ENCODE data around the gene SLC8A2.

The SLC8A2 gene

DNA sequence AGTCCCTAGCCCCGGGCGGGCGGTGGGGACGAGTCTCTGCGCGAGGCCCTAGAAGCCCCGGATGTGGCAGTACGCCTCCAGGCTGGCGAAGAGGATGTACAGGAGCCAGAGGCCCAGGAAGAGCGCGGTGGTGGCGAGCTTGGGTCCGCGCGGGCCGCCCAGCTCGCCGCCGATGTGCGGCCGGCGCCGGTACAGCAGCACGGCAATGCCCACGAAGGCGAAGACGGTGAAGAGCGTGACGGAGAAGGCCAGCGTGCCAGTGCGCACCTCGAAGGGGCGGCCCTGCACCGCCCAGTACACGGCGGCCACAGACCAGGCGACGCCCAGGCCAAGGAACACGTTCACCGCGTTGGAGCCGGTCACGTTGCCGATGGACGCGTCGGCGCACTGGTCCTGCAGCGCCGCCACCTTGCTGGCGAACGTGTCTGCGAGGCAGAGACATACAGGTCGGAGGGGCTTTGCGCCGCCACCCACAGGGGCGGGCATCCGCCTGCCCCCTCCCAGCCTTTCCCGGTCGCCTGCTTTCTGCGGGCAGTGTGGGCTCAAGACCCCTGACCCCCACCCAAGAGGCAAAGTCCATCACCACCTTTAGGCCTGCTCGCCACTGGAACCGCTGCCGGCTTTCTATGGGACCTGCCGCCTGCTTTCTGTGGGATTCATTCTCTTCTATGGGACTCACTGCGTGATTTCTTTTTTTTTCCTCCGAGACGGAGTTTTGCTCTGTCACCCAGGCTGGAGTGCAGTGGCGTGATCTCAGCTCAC lies 41.5 kb downstream of the SLC8A2 start:
- no peak for DNase-seq (ENCODE audit: low read depth in 2 of 2)

DNA sequence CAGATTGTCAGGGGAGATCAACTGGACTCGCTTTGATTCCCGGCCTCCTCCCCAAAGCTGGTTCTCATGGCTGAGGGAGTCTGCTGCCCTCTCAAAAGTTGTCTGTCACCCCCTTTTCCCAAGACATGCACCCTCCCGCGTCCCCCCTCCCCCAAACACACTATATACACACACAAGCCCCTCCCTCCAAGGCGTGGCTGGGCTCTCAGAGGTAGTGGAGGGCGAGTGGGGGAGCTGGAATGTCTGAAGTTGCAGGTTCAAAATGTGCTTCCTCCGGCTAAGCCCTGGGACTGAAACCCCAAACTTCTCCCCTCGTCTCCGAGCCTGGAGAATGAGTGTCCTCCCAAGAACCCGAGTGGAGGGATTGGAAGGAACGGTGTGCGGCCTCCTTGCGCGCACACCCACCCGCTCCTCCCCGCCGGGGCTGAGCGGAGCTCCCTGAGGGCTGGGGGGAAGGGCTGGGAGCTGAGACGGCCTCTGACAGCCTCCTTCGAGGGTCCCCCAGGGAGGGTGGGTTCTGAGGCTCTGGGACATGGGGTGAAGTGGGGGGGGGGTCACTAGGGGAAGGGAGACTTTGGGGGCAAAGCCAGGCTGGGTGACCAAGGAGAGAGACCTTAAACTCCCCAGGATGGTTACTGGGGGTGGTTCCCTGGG lies 42.4 kb downstream of the SLC8A2 start:
- DNase-seq (ENCODE audit: low read depth in 2 of 2) = no peak

DNA sequence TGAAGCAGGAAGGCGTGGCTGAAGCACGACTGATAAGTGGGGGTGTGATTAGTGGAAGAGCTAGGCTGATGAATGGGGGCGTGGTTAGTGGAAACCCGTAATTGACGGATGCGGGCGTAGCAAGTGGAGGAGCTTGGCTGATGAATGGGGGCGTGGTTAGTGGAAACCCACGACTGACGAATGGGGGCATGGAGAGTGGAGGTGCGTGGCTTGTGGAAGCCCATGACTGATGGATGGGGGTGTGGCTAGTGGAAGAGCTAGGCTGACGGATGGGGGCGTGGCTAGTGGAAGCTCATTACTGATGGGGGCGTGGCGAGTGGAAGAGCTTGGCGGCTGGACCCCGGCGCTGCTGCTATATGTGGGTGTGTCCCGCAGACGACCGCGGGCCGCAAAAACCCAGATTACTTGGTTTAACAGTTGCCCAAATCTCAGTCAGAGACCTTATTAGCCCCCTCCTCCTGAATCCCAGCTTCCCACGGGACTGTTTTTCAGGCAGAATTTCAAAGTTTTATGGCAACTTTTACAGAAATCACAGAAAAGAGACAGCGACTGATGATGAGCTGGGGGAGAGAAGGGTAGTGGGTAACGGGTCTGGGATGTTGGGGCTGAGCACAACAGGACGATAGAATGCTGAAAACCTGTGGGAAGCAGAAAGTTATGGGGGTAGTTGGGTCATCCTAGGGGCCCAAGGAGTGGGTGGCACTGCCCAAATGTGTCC lies 43.4 kb downstream of the SLC8A2 start:
- peak; percentile 65 to 67 for DNase-seq (ENCODE audit: low read depth in 2 of 2)

DNA sequence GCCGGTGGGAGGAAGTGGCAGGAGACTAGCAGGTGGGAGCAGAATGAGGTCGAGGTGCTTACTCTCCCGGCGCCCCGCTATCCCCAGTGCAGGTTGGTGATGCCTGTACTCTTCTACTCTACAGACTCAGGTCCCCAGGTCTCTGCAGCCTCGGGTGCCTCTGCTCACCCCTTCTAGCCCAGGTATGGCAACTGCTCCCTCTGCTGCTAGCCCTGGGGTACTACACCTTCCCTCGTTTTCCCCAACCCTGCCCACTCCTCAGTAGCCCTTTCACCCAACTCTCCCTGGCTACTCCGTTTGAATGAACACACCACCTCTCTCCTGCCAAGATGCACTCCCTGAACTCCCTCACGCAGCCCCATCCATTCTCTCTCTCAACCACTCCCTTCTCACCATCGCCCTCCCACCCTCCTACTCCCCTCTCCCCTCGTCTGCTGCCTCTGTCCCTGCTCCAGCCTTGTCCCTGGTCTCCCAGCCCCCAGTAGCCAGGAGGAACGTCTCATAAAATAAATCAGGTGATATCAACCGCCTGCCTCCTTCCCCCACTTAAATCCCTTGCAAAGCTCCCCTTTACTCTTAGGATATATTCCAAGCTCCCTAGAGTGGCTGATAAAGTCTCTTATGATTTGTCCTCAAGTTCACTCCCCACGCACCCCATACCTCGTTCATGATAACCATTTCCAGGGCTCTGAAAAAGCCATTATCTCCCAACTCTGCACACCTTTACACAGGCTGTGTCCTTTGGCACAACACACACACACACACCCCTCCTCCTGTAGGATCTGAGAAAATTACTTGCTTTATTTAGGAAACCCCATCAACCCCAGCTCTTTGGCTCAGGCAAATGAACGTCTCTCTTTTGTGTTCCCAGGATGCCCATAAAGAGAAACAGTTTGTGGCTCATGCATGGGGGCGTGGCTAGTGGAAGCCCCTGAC lies 44.2 kb downstream of the SLC8A2 start:
- DNase-seq (ENCODE audit: low read depth in 2 of 2) = peak; percentile 60 to 70

DNA sequence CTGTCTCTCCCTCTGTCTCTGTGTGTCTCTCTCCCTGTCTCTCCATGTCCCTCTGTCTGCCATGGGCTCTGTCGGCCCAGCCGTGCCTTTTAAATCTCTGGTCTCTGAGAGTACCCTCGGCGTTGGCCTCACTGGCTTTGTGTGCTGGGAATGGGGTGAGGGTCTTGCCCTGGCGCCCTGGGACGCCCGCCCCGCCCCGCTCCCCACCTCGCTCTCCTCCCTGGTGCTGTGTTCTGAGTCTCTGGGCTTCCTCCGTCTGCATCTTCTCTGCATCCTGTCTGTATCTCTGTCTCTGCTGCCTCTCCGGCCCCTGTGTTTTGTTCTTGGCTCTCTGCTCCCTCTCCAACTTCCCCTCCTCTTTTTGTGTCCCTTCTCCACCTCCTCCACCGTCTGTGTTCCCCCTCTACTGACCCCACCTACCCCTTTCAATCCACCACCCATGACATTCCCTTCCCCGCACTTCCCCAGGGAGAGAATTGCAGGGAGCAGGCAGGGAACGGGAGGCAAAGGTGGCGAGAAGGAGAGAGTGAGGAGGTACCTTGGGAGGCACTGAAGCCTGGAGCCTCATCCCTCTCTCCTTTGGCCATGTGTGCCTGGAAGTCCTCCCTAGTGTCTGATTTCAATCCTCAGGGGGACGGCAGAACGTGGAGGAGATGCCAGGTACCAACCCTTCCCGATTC lies 48.4 kb downstream of the SLC8A2 start:
- no peak for DNase-seq (ENCODE audit: low read depth in 2 of 2)

DNA sequence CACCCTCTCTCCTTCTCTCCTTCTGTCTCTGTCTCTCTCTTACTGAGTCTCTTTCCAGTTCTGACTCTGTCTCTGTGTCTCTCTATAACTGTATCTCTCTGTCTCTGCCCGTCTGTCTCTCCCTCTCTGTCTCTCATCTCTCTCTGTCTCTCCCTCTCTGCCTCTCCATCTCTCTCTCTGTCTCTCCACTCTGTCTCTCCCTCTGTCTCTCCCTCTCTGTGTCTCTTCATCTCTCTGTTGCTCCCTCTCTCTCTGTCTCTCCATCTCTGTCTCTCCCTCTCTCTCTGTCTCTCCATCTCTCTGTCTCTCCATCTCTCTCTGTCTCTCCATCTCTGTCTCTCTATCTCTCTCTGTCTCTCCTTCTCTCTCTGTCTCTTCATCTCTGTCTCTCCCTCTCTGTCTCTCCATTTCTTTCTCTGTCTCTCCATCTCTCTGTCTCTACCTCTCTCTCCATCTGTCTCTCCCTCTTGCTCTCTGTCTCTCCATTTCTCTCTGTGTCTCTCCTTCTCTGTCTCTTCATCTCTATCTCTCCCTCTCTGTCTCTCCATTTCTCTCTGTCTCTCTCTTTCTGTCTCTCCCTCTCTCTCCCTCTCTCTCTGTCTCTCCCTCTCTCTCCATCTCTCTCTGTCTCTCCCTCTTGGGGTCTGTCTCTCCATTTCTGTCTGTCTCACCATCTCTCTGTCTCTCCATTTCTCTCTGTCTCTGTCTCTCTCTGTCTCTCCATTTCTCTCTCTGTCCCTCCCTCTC lies 49.1 kb downstream of the SLC8A2 start:
- DNase-seq (ENCODE audit: low read depth in 2 of 2) = no peak

DNA sequence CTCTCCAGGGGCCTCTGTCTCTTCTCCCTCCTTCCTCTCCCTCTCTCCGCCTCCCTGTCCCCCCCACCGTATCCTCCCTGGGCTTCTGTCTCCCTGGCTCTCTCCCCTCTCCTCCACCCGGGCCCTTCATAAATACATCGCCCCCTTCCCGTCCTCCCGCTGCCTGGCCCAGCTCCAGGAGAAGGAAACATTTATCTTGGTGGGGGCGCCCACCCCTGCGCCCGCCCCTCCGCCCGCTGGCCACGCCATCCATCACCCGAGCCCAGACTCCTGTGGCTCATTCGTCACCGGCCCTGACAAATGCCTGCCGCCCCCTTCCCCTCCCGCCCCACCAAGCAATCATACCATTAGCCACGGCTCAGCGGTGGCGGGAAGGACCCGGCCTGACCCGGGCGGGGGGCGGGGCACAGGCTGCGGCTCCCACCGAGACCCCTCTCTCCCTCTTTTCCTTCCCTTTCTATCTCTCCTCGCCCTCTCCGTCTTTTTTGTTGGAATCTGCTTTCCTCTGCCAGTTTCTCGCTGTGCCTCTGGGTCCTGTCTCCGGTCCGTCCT lies 49.8 kb downstream of the SLC8A2 start:
- DNase-seq (ENCODE audit: low read depth in 2 of 2) = no peak

DNA sequence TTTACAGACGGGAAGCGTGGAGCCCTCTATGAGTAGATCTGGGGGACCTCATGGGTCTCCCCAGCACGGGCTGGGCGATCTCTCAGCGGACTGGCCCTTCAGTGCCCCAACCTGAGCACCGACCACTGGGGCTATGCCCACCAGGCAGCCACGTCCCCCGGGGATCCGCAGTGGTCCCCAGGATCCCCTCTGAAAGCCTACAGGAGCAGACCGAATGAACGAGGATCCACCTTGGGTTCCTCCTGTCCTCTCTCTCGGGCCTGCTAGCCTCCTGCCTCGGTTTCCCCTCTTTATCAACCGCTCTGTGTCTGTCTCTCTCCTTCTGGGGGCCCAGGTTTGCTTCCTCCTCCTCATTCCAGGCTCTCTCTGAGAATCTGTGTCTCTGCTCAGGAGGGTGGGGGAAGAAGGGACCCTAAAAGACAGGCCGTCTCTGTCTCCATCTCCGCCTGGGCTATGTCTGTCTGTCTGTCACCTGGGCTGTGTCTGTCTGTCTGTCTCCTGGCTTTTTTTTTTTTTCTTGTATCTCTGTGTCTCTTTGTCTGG lies 50.4 kb downstream of the SLC8A2 start:
- DNase-seq (ENCODE audit: low read depth in 2 of 2) = no peak

DNA sequence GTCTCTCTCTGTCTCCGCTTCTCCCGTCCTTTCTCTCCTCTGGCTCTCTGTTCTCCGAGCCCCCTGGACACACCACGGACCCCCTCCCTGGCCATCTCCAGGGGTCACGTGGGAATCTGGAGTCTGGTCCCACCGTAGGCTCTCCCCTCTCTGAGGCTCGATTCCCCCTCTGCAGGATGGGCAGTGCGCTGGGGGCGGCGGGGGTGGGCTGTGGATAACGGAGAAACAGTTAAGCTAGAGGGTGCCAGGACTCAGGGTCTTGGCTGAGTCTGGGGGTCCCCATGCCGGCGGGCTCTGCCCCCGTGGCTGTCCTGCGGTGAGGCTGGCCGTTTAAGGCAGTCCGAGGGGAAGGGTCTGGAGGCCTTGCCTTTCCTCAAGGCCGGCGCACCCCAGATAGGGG lies 51.9 kb downstream of the SLC8A2 start:
- no peak for DNase-seq (ENCODE audit: low read depth in 2 of 2)

DNA sequence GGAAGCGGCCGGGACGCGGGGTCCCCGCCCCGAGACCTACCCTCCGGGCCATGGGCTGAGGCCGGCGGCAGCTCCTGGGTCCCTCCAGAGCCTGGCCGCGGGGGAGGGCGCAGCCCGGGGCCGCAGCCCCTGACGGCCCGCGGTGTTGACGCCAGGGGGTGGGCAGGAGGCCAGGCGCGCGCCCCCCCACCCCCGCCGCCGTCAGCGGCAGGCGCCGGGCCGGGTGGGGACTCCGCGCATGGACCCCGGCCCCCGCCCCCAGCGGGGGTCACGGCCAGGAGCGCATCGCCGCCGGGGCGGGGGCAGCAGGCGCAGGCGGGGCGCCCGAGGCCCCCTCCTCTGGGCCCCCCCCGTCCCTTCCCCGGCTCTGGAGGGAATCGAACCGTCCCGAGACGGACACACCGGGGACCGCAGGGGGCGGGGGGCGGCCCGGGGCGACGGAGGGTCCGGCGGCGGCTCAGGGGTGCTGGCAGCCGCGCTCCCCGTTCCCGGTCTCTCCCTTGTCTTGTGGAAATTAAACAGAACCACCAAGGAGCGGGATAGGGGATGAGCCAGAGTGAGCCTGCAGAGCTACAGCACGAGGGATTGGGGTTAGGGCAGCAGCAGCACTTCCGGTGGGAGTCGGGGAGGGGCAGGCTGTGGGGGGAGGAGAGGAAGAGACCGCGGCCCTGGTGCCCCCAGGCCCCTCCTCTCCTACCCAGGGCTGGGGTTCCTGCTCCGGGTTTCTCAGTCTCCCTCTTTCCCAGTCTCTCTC lies 52.5 kb downstream of the SLC8A2 start, which contains the start of gene MEIS3:
Gene MEIS3, minus strand, starts transcription at position 498 of the 754 bp plus-strand sequence. Its CDS starts 446 bp downstream, at position 52.
- no peak for DNase-seq (ENCODE audit: low read depth in 2 of 2)

DNA sequence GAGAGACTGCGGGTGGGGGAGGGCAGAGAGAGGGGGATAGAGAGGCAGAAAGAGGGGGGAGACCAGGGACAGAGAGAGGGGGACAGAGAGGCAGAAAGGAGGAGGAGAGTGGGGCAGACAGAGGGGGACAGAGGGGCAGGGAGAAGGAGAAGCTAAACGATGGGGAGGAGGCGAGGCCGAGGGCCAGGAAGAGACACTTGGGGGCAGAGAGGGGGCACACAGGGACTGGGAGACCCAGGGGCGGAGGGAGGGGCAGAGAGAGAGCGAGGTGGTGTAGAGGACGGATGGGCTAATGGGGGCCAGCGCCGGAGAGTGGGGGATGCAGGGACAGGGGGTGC lies 53.0 kb downstream of the SLC8A2 start:
- DNase-seq (ENCODE audit: low read depth in 2 of 2) = no peak

DNA sequence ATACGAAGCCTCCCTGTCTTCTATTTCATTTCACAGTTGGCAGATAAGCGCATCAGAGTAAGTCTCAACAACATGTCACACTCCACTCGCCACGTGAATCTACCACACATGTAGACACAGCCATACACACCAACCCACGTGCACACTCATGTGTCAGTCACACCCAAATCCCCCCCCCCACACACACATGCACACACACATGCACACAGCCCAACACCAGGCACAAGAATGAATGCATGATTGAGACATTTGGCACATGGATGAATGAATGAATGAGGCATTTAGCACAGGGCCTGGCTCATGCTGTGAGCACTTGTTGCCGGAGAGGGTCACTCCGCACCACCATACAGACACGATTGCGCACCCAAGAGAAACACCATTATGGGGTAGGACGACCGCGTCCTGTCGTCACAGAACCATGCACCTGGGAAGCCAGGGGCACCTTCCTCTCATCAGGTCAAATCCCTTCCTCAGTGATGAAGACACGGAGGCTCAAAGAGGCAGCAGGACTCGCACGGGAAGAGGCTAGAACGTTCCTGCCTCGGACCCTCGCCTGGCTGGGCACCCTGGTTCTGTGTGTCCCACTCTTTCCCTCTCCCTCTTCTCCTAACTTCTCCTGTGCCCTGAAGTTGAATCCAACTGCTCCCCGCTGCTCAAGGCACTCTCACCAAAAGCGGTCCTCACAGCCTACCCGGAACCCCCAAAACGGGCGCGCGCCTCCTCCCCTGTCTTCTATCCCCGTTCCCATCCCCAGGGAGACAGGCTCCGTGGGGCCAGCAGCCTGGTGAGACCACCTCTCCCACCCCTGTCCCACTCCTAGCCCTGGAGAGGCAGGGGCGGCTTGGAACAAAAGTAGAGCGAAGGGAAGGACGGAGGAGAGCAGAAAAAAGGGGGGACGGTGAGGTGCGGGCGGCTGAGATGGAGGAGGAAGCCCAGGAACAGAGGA lies 53.7 kb downstream of the SLC8A2 start:
- no peak for DNase-seq (ENCODE audit: low read depth in 2 of 2)

DNA sequence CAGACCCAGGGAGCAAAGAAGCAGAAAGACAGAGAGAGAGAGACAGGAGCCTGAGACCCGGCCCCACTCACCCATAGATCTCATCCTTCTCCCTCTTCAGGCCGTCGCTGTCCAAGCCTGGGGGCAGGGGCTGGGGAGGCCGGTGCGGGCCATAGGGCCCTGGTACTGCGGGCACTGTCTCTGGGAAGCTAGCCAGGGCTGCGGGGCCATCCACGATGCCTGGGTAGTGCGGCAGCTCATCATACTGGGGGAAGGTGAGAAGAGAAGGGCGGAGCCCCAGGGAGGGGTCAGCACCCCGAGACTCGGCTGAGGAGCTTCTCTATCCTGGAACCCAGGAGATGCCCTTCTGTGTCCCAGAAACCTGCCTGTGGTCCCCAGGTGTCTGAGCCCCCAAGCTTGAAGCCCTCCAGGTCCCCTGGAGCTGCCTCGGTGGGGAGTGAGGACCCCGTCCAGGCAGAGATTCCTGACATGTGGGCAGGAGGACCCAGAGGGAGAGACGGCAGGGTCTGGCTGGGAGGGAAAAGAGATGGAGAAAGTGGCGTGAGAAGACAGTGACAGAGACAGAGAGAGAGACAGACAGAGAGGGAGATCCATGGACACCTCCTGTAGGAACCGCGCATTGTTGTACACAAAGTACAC lies 54.5 kb downstream of the SLC8A2 start:
- DNase-seq (ENCODE audit: low read depth in 2 of 2) = no peak

DNA sequence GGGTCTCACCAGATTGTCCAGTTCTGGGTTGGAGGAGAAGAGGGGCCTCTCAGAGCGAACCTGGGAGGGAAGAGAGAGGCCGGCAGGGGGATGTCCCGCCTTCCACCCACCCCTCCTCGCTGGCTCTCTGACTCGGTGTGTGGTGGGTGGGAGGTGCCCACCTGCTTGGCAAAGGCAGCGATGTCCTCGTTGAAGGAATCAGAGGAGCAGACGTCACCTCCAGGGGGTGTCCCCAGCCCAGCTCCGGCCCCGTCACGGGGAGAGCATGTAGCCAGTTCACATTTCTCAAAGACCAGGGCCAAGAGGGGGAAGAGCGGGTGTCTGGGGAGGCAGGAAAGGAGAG lies 55.1 kb downstream of the SLC8A2 start:
- DNase-seq (ENCODE audit: low read depth in 2 of 2) = no peak

DNA sequence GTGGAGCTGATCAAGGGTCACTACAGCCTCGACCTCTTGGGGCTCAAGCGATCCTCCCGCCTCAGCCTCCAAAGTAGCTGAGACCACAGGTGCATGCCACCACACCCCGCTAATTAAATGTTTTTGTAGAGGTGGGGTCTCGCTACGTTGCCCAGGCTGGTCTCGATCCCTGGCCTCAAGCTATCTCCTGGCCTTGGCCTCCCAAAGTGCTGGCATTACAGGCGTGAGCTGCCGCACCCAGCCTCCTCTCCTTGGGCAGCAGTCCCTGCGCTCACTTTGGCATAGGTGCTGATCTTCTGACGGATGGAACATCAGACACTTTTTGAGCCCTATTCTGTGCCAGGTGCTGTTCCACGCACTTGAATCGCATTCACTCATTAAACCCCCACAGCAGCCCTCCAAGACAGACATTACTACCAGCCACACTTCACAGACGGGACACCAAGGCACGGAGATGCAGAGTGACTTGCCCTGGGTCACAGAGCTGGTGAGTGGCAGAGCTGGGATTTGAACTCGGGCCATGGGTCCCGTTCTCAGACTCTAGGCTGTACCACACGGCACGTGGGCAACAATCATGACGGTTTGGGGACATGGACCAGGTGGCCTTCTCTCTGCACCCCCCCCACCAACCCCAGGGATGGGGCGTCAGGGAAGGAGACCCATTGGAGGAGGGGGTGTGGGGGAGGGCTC lies 55.6 kb downstream of the SLC8A2 start:
- no peak for DNase-seq (ENCODE audit: low read depth in 2 of 2)

DNA sequence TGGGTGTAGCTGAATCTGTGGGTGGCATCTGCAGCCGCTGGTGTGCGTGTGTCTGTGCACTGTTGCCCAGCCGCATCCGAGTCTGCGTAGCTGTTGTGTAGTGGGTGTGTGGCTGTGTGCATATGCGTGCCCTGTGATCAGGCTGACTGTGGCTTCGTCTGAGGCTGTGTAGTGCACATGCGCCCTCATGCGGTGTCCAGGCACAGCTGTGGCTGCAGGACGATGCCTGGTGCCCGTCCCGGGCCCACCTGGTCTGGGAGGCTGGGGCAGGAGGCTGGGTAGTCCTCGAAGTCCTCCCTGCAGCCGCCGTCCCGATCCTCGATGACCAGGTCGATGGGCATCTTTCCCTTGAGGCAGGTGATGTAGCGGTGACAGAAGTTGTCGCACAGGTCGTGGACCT lies 57.2 kb downstream of the SLC8A2 start:
- DNase-seq (ENCODE audit: low read depth in 2 of 2) = no peak

DNA sequence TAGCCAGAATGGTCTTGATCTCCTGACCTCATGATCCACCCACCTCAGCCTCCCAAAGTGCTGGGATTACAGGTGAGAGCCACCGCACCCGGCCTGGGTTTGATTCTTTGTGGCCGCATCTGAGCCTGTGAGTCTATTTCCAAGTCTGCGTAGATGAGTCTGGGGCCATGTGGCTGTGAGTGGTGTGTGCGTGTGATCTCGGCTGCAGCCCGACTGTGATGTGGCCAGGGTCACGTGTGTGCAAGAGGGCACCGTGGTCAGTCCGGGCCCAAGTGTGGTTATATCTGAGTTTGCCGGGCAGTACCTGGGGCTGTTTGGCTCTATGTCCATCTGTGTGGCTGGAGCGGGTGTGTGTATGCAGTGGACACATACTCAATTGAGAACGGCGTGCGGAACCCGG lies 57.8 kb downstream of the SLC8A2 start:
- no peak for DNase-seq (ENCODE audit: low read depth in 2 of 2)

All from stimulated activated CD4-positive, alpha-beta T cell treated with anti-CD3 and anti-CD28 coated beads, Interleukin-1b, Interleukin-23, amount 100 ng/mL, for 4 hours (primary cell).